ENCODE measurements around the gene MARS2.
"Not testable (repeated sequence)": the region's sequence is repeated elsewhere in the genome, so short reads cannot be mapped to it uniquely, and the experiment has no call there.

The MARS2 gene

GRCh38 chr2:197705121-197705911 lies at the start of gene MARS2:
Gene MARS2, plus strand, starts transcription at chr2:197705369. Its CDS starts 37 bp downstream, at chr2:197705406.
- peak; percentile 85 to 94 (median 90) for DNase-seq

GRCh38 chr2:197657562-197657961 lies 47.6 kb upstream of the MARS2 start:
- DNase-seq, result no peak

- DNase-seq, result no peak
Measured at GRCh38 chr2:197661626-197662025, 43.5 kb upstream of the MARS2 start.

GRCh38 chr2:197666277-197666676 lies 38.9 kb upstream of the MARS2 start:
- no peak for DNase-seq

- no peak for DNase-seq
Measured at GRCh38 chr2:197668296-197668695, 36.9 kb upstream of the MARS2 start.

- no peak for DNase-seq
Measured at GRCh38 chr2:197669077-197669476, 36.1 kb upstream of the MARS2 start.

GRCh38 chr2:197672371-197672893 lies 32.7 kb upstream of the MARS2 start:
- no peak for DNase-seq

- DNase-seq, result no peak
Measured at GRCh38 chr2:197673106-197673505, 32.1 kb upstream of the MARS2 start.

GRCh38 chr2:197673606-197674005 lies 31.6 kb upstream of the MARS2 start:
- DNase-seq, result no peak

GRCh38 chr2:197674060-197674459 lies 31.1 kb upstream of the MARS2 start:
- no peak for DNase-seq

- DNase-seq, result no peak
Measured at GRCh38 chr2:197674591-197674990, 30.6 kb upstream of the MARS2 start.

- DNase-seq, result no peak
Measured at GRCh38 chr2:197675246-197675645, 29.9 kb upstream of the MARS2 start, which contains the start of gene RFTN2. Gene RFTN2, minus strand, starts transcription at chr2:197675587. Its CDS starts 129 bp downstream, at chr2:197675458.

- no peak for DNase-seq
Measured at GRCh38 chr2:197675711-197676188, 29.4 kb upstream of the MARS2 start.

GRCh38 chr2:197677056-197677455 lies 28.1 kb upstream of the MARS2 start:
- no peak for DNase-seq

GRCh38 chr2:197677483-197677882 lies 27.7 kb upstream of the MARS2 start:
- DNase-seq, result no peak

- not testable (repeated sequence) for DNase-seq
Measured at GRCh38 chr2:197695206-197695605, 10.0 kb upstream of the MARS2 start.

- DNase-seq, result not testable (repeated sequence)
Measured at GRCh38 chr2:197695971-197696370, 9.2 kb upstream of the MARS2 start.

- not testable (repeated sequence) for DNase-seq
Measured at GRCh38 chr2:197696571-197696970, 8.6 kb upstream of the MARS2 start.

GRCh38 chr2:197699724-197700123 lies 5.4 kb upstream of the MARS2 start:
- not testable (repeated sequence) for DNase-seq

GRCh38 chr2:197700960-197701359 lies 4.2 kb upstream of the MARS2 start:
- no peak for DNase-seq

GRCh38 chr2:197704434-197705120 lies 592 bp upstream of the MARS2 start:
- peak in 1 of 6 experiments; percentile 79 for DNase-seq

GRCh38 chr2:197705912-197706838 lies 1.0 kb downstream of the MARS2 start:
- DNase-seq, result peak in 3 of 6 experiments; percentile 10 to 28 (median 14)

GRCh38 chr2:197706839-197707207 lies 1.7 kb downstream of the MARS2 start:
- no peak for DNase-seq

Data from stimulated activated naive CD4-positive, alpha-beta T cell (primary cell).